ENCODE data around the gene KRT3.

The KRT3 gene

DNA sequence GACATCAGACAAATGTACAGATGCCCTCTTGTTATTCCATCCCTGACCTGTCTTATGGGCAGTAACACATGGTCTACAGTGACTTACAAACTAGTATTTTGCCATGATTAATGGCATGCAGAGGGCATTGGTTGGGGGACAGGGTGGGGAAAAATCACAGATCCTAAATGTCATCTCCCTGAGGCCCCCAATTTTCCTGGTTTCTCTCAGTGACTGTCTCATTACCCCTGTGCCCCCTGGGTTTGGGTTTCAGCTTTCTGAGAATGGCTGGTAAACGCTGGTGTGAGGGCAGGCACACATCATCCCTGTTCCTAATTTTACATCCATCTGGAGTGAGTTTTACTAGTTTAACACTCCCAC is 28.9 kb downstream of the KRT3 start:
- Histone ChIP-seq H3K27ac (ENCODE audit: low read length) (no peak overlapping the region), H3K27me3 (ENCODE audit: insufficient read depth, low read length, poor library complexity) (peaks cover 21% of the 10 kb centered on the region), H2AFZ (ENCODE audit: low read depth, low read length) (no peak overlapping the region), H4K20me1 (ENCODE audit: insufficient read depth, low read length) (no peaks in the 10 kb centered on the region), H3K4me1 (ENCODE audit: insufficient read depth, low read length) (no peaks in the 10 kb centered on the region), H3K9ac (ENCODE audit: low read depth, low read length) (no peak overlapping the region), H3K79me2 (ENCODE audit: insufficient read depth, low read length) (no peaks in the 10 kb centered on the region), H3K36me3 (ENCODE audit: insufficient read depth, low read length) (no peaks in the 10 kb centered on the region), H3K9me3 (ENCODE audit: insufficient read depth, low read length, severe bottlenecking) (peaks cover under 1% of the 10 kb centered on the region), H3K4me2 (ENCODE audit: insufficient read depth, low read length) (no peak overlapping the region), H3K4me3 (ENCODE audit: low read depth in 1 of 2, low read length in 2 of 2) (no peak overlapping the region)
- no peak for ATAC-seq (ENCODE audit: insufficient read depth, low read depth)
- no peak for TF ChIP-seq EZH2 (IDR thresholded peaks at IDR 0.05; ENCODE audit: borderline replicate concordance, low read depth, low read length, severe bottlenecking)
- TF ChIP-seq, protein P1, sequence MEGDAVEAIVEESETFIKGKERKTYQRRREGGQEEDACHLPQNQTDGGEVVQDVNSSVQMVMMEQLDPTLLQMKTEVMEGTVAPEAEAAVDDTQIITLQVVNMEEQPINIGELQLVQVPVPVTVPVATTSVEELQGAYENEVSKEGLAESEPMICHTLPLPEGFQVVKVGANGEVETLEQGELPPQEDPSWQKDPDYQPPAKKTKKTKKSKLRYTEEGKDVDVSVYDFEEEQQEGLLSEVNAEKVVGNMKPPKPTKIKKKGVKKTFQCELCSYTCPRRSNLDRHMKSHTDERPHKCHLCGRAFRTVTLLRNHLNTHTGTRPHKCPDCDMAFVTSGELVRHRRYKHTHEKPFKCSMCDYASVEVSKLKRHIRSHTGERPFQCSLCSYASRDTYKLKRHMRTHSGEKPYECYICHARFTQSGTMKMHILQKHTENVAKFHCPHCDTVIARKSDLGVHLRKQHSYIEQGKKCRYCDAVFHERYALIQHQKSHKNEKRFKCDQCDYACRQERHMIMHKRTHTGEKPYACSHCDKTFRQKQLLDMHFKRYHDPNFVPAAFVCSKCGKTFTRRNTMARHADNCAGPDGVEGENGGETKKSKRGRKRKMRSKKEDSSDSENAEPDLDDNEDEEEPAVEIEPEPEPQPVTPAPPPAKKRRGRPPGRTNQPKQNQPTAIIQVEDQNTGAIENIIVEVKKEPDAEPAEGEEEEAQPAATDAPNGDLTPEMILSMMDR (IDR thresholded peaks at IDR 0.05; ENCODE audit: borderline replicate concordance, extremely low read depth, low read length, poor library complexity, severe bottlenecking) = no peak
- DNase-seq = no peak

DNA sequence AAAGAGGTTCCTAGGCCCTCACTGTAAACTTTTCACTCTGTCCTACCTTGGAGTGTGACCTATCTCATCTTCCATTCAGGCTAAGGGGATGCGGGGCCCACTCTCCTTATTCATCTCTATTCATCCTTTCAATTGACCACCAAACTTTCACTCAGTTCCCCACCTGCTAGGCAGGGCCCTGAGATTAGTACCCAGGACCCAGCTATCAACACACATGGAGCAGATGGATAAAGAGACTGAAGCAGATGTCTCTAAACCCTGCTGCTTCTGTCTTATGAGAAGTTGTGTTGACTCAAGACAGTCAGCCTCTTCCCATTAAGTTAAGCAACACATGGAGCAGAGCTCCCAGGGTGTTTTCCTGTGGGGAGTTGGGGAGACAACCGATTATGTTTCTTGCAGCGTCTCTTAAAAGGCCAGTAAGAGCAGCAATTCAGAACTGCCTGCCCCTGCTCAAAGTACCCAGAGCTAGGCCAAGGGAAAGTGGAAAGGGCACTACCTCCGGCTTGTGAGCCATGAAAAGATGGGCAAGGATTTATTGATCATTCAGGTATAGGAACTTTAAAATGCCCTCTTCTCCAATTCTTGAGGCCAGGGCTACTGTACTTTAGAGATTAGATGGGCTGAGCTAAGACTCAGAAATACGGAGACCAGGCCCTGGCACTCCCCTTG is 29.4 kb downstream of the KRT3 start:
- Histone ChIP-seq H3K27me3 (ENCODE audit: insufficient read depth, low read length, poor library complexity) (peaks cover 21% of the 10 kb centered on the region), H3K27ac (ENCODE audit: low read length) (no peak overlapping the region)
- DNase-seq = no peak

DNA sequence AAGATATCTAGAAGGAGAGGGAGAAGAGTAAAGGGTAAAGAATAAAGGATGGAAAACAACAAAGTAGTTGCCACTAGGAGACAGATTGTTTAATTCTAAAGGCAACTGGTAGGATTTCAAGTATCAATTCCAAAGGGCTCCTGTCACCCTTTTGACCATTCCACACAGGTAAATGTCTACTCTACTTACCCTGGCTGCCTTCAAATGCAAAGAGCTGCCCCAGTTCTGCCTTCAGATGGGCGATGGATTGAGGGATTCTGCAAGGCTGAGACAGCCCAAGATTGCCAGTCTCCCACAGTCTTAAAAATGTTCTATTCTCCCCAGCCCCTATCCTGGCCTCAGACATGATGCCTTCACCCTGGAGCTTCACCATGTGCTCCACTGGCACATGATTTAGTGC is 30.2 kb downstream of the KRT3 start:
- H3K4me3 ChIP-seq (ENCODE audit: low read depth in 1 of 2, low read length in 2 of 2) = no peak overlapping the region
- no peaks in the 10 kb centered on the region for H3K79me2 ChIP-seq (ENCODE audit: insufficient read depth, low read length)
- peaks cover 16% of the 10 kb centered on the region for H3K27me3 ChIP-seq (ENCODE audit: insufficient read depth, low read length, poor library complexity)
- DNase-seq (no peak), ATAC-seq (ENCODE audit: insufficient read depth, low read depth) (no peak)
- no peak overlapping the region for H3K4me2 ChIP-seq (ENCODE audit: insufficient read depth, low read length)
- peaks cover 4% of the 10 kb centered on the region for H3K9me3 ChIP-seq (ENCODE audit: insufficient read depth, low read length, severe bottlenecking)
- TF ChIP-seq, protein P1 (IDR thresholded peaks at IDR 0.05; ENCODE audit: borderline replicate concordance, extremely low read depth, low read length, poor library complexity, severe bottlenecking) = no peak
- no peak for TF ChIP-seq EZH2 (IDR thresholded peaks at IDR 0.05; ENCODE audit: borderline replicate concordance, low read depth, low read length, severe bottlenecking)
- no peaks in the 10 kb centered on the region for H4K20me1 ChIP-seq (ENCODE audit: insufficient read depth, low read length)
- no peak overlapping the region for H3K27ac ChIP-seq (ENCODE audit: low read length)
- H3K4me1 ChIP-seq (ENCODE audit: insufficient read depth, low read length) = no peaks in the 10 kb centered on the region
- H3K9ac ChIP-seq (ENCODE audit: low read depth, low read length) = no peak overlapping the region
- H2AFZ ChIP-seq (ENCODE audit: low read depth, low read length) = no peak overlapping the region
- no peaks in the 10 kb centered on the region for H3K36me3 ChIP-seq (ENCODE audit: insufficient read depth, low read length)

More for the DNA sequence above, 29.4 kb downstream of the KRT3 start:
- no peak overlapping the region for H3K9ac ChIP-seq (ENCODE audit: low read depth, low read length)
- H3K79me2 ChIP-seq (ENCODE audit: insufficient read depth, low read length) = no peaks in the 10 kb centered on the region
- no peaks in the 10 kb centered on the region for H4K20me1 ChIP-seq (ENCODE audit: insufficient read depth, low read length)
- H3K4me2 ChIP-seq (ENCODE audit: insufficient read depth, low read length) = no peak overlapping the region
- H3K36me3 ChIP-seq (ENCODE audit: insufficient read depth, low read length) = no peaks in the 10 kb centered on the region
- peaks cover 3% of the 10 kb centered on the region for H3K9me3 ChIP-seq (ENCODE audit: insufficient read depth, low read length, severe bottlenecking)
- ATAC-seq (ENCODE audit: insufficient read depth, low read depth) = no peak
- no peak overlapping the region for H2AFZ ChIP-seq (ENCODE audit: low read depth, low read length)
- H3K4me1 ChIP-seq (ENCODE audit: insufficient read depth, low read length) = no peaks in the 10 kb centered on the region
- TF ChIP-seq, protein P1 (IDR thresholded peaks at IDR 0.05; ENCODE audit: borderline replicate concordance, extremely low read depth, low read length, poor library complexity, severe bottlenecking) = no peak
- TF ChIP-seq EZH2 (IDR thresholded peaks at IDR 0.05; ENCODE audit: borderline replicate concordance, low read depth, low read length, severe bottlenecking) = no peak
- H3K4me3 ChIP-seq (ENCODE audit: low read depth in 1 of 2, low read length in 2 of 2) = no peak overlapping the region
